Neural progenitor cell (in vitro differentiated cells): ENCODE results near the gene STPG4. TPM values are rescaled to one million over a fixed set of nuclear protein-coding genes. Genes with fewer than 3 reads are reported as not detected.
A peak's percentile ranks its signal among the peaks of the same experiment; 100 is the strongest.

ENCODE experiments used
- DNase-seq: peaks from one replicate; pipeline ENCODE4 v3.0.0-alpha.2; 2016; ENCODE audit warnings: low spot score
- H2AFZ ChIP-seq: fragments of 200-600 bp; sonication (generic); replicated peaks from 2 replicates; pipeline ENCODE4 v1.6.1; 2016; ENCODE audit warnings: antibody characterized with exemption
- H3F3A ChIP-seq: fragments of 200-600 bp; sonication (generic); 2 replicates; pipeline ENCODE4 v1.6.1; 2016; ENCODE audit warnings: antibody characterized with exemption, low read depth
- H3K27ac ChIP-seq: fragments of 200-600 bp; sonication (generic); 2 replicates; pipeline ENCODE4 v1.5.1; 2016; ENCODE audit warnings: mild to moderate bottlenecking
- H3K27me3 ChIP-seq: fragments of 200-600 bp; sonication (generic); 2 replicates; pipeline ENCODE4 v1.6.1; 2016; ENCODE audit warnings: mild to moderate bottlenecking, moderate library complexity
- H3K36me3 ChIP-seq: fragments of 200-600 bp; sonication (generic); 2 replicates; pipeline ENCODE4 v1.5.1; 2016
- H3K4me1 ChIP-seq: fragments of 200-600 bp; sonication (generic); 2 replicates; pipeline ENCODE4 v1.6.1; 2016; ENCODE audit warnings: mixed run types
- H3K4me2 ChIP-seq: fragments of 200-600 bp; sonication (generic); 2 replicates; pipeline ENCODE4 v1.6.1; 2016
- H3K4me3 ChIP-seq: fragments of 200-600 bp; sonication (generic); 2 replicates; pipeline ENCODE4 v1.5.1; 2016
- H3K79me2 ChIP-seq: fragments of 200-600 bp; sonication (generic); 2 replicates; pipeline ENCODE4 v1.6.1; 2016; ENCODE audit warnings: low read depth
- H3K9ac ChIP-seq: fragments of 200-600 bp; sonication (generic); 2 replicates; pipeline ENCODE4 v1.6.1; 2016
- H3K9me3 ChIP-seq: fragments of 200-600 bp; sonication (generic); 2 replicates; pipeline ENCODE4 v1.5.1; 2016; ENCODE audit warnings: low read depth
- H4K20me1 ChIP-seq: fragments of 200-600 bp; sonication (generic); 2 replicates; pipeline ENCODE4 v1.6.1; 2016; ENCODE audit warnings: low read depth
- H3K27ac Mint-ChIP-seq: 3 replicates; pipeline ENCODE4 v1.8.0; 2021; ENCODE audit warnings: mixed read lengths
- H3K27me3 Mint-ChIP-seq: 2 replicates; pipeline ENCODE4 v1.8.0; 2022; ENCODE audit warnings: low read depth, mild to moderate bottlenecking, inconsistent platforms, moderate library complexity, mixed read lengths; ENCODE audit not compliant: insufficient read depth
- H3K36me3 Mint-ChIP-seq: 3 replicates; pipeline ENCODE4 v1.8.0; 2021; ENCODE audit warnings: mixed read lengths
- H3K4me1 Mint-ChIP-seq: 3 replicates; pipeline ENCODE4 v1.8.0; 2021; ENCODE audit warnings: mixed read lengths
- H3K4me3 Mint-ChIP-seq: 3 replicates; pipeline ENCODE4 v1.8.0; 2021; ENCODE audit warnings: mild to moderate bottlenecking, moderate library complexity, mixed read lengths
- H3K9me3 Mint-ChIP-seq: 3 replicates; pipeline ENCODE4 v1.8.0; 2020; ENCODE audit warnings: mixed read lengths
- CTCF ChIP-seq: fragments of 200-600 bp; sonication (generic); IDR thresholded peaks from 2 replicates; pipeline ENCODE4 v1.5.1; 2017; ENCODE audit warnings: antibody characterized with exemption, mild to moderate bottlenecking
- EZH2 ChIP-seq: fragments of 200-600 bp; sonication (generic); IDR thresholded peaks from 2 replicates; pipeline ENCODE4 v1.6.1; 2017; ENCODE audit warnings: antibody characterized with exemption, mild to moderate bottlenecking, moderate library complexity
- EZH2phosphoT487 ChIP-seq: fragments of 200-600 bp; sonication (generic); IDR thresholded peaks from 2 replicates; pipeline ENCODE4 v1.6.1; 2017; ENCODE audit warnings: antibody characterized with exemption
- total RNA-seq: library from RNA; depleted of rRNA; stranded (reverse); fragments of >200 nt; gene quantifications from 2 replicates; pipeline ENCODE4 v1.2.3, GENCODE V29; 2015; ENCODE audit warnings: low replicate concordance

The STPG4 gene
- total RNA-seq, 1 donor from 2014 or later = not detected

- Histone ChIP-seq H3K4me1 (peaks cover 43% of the 10 kb centered on the region), H3K9ac (no peak overlapping the region), H4K20me1 (no peaks in the 10 kb centered on the region), H2AFZ (no peak overlapping the region), H3K27me3 (no peaks in the 10 kb centered on the region), H3K4me2 (no peak overlapping the region), H3F3A (peaks cover 33% of the 10 kb centered on the region), H3K79me2 (no peaks in the 10 kb centered on the region), H3K9me3 (no peaks in the 10 kb centered on the region), H3K4me3 (no peak overlapping the region), H3K36me3 (no peaks in the 10 kb centered on the region), H3K27ac (no peak overlapping the region)
- TF ChIP-seq EZH2phosphoT487 (no peak), EZH2 (no peak), CTCF (no peak)
- Mint-ChIP-seq H3K27ac (peak overlapping the region; percentile 12), H3K4me3 (peak overlapping the region; percentile 4), H3K4me1 (peaks cover 84% of the 10 kb centered on the region), H3K36me3 (peaks cover 1% of the 10 kb centered on the region), H3K9me3 (no peaks in the 10 kb centered on the region), H3K27me3 (peaks cover 9% of the 10 kb centered on the region)
- DNase-seq = no peak
Observed at GRCh38 chr2:47038656-47039488, 116.2 kb downstream of the STPG4 start.

GRCh38 chr2:47037678-47038077 is 117.4 kb downstream of the STPG4 start:
- peaks cover 86% of the 10 kb centered on the region for H3K4me1 Mint-ChIP-seq
- Histone ChIP-seq H3K4me2 (no peak overlapping the region), H4K20me1 (no peaks in the 10 kb centered on the region), H3K4me1 (peaks cover 53% of the 10 kb centered on the region), H3K9ac (no peak overlapping the region), H3K36me3 (no peaks in the 10 kb centered on the region), H3K27ac (no peak overlapping the region), H3F3A (peaks cover 43% of the 10 kb centered on the region), H3K4me3 (no peak overlapping the region), H3K9me3 (no peaks in the 10 kb centered on the region), H3K27me3 (no peaks in the 10 kb centered on the region), H3K79me2 (no peaks in the 10 kb centered on the region), H2AFZ (no peak overlapping the region)
- peaks cover 1% of the 10 kb centered on the region for H3K36me3 Mint-ChIP-seq
- DNase-seq = no peak
- TF ChIP-seq EZH2phosphoT487 (no peak), EZH2 (no peak), CTCF (no peak)
- H3K27me3 Mint-ChIP-seq = peaks cover 7% of the 10 kb centered on the region
- no peaks in the 10 kb centered on the region for H3K9me3 Mint-ChIP-seq
- H3K27ac Mint-ChIP-seq = peak overlapping the region; percentile 98
- H3K4me3 Mint-ChIP-seq = no peak overlapping the region

Other genes starting within 250 kb of the STPG4 start
- 90.1 and 111 TPM in 2 replicates for gene MCFD2, start 239.5 kb downstream of the STPG4 start, total RNA-seq
- 15.5 and 16.5 TPM in 2 replicates for gene TTC7A, start 214.1 kb downstream of the STPG4 start, total RNA-seq
- 440 and 768 TPM in 2 replicates for gene CALM2, start 21.2 kb upstream of the STPG4 start, total RNA-seq
- 3.7 and 11.1 TPM in 2 replicates for gene EPCAM, start 214.0 kb upstream of the STPG4 start, total RNA-seq
- gene MSH2, start 247.8 kb upstream of the STPG4 start, total RNA-seq = 92.6 and 134 TPM in 2 replicates